KMS-11 (cell line): ENCODE measurements around the gene PGAP6.
"Not testable (repeated sequence)": the region's sequence is repeated elsewhere in the genome, so short reads cannot be mapped to it uniquely, and the experiment has no call there.

Experiments
- H2AFZ ChIP-seq: fragments of 200-600 bp; sonication (generic); 2 replicates; pipeline ENCODE4 v1.6.1; 2016; ENCODE audit warnings: antibody characterized with exemption, mixed run types, low read depth
- H3K27ac ChIP-seq: fragments of 200-600 bp; sonication (generic); 2 replicates; pipeline ENCODE4 v1.6.1; 2016; ENCODE audit warnings: mild to moderate bottlenecking, mixed run types
- H3K27me3 ChIP-seq: fragments of 200-600 bp; sonication (generic); 2 replicates; pipeline ENCODE4 v1.6.1; 2017; ENCODE audit warnings: mild to moderate bottlenecking, low read depth, mixed run types, moderate library complexity; ENCODE audit not compliant: insufficient read depth
- H3K36me3 ChIP-seq: fragments of 200-600 bp; sonication (generic); 2 replicates; pipeline ENCODE4 v1.6.1; 2017; ENCODE audit warnings: mild to moderate bottlenecking, mixed run types; ENCODE audit not compliant: insufficient read depth
- H3K4me1 ChIP-seq: fragments of 200-600 bp; sonication (generic); 2 replicates; pipeline ENCODE4 v1.6.1; 2016; ENCODE audit warnings: mild to moderate bottlenecking, low read depth, mixed run types; ENCODE audit not compliant: poor library complexity, severe bottlenecking
- H3K4me2 ChIP-seq: fragments of 200-600 bp; sonication (generic); 2 replicates; pipeline ENCODE4 v1.7.0; 2016; ENCODE audit warnings: mild to moderate bottlenecking, mixed run types
- H3K4me3 ChIP-seq: fragments of 200-600 bp; sonication (generic); IDR thresholded peaks from 2 replicates; pipeline ENCODE4 v1.6.1; 2017; ENCODE audit warnings: low read depth, low read length, mixed read lengths; ENCODE audit not compliant: insufficient read depth
- H3K79me2 ChIP-seq: fragments of 200-600 bp; sonication (generic); 2 replicates; pipeline ENCODE4 v1.6.1; 2016; ENCODE audit warnings: low read depth, mixed run types; ENCODE audit not compliant: insufficient read depth
- H3K9ac ChIP-seq: fragments of 200-600 bp; sonication (generic); 2 replicates; pipeline ENCODE4 v1.6.1; 2016; ENCODE audit warnings: mild to moderate bottlenecking, mixed run types
- H4K20me1 ChIP-seq: fragments of 200-600 bp; sonication (generic); 2 replicates; pipeline ENCODE4 v1.6.1; 2016; ENCODE audit warnings: mild to moderate bottlenecking, mixed run types; ENCODE audit not compliant: insufficient read depth
- TF ChIP-seq, protein P1 (sequence below): fragments of 200-600 bp; sonication (generic); conservative IDR thresholded peaks from 2 replicates; pipeline ENCODE4 v1.6.1; 2017; ENCODE audit warnings: low read depth, mild to moderate bottlenecking, antibody characterized with exemption, low read length, moderate library complexity, mixed read lengths

PGAP6 gene

GRCh38 chr16:424033-424622 is 42.4 kb upstream of the PGAP6 start:
- H3K4me3 ChIP-seq, result no peak overlapping the region
- H4K20me1 ChIP-seq, result no peaks in the 10 kb centered on the region
- H3K79me2 ChIP-seq, result peaks cover 15% of the 10 kb centered on the region; the same call in 1 of the 2 replicates
- H3K4me1 ChIP-seq, result peaks cover 21% of the 10 kb centered on the region
- TF ChIP-seq, protein P1, sequence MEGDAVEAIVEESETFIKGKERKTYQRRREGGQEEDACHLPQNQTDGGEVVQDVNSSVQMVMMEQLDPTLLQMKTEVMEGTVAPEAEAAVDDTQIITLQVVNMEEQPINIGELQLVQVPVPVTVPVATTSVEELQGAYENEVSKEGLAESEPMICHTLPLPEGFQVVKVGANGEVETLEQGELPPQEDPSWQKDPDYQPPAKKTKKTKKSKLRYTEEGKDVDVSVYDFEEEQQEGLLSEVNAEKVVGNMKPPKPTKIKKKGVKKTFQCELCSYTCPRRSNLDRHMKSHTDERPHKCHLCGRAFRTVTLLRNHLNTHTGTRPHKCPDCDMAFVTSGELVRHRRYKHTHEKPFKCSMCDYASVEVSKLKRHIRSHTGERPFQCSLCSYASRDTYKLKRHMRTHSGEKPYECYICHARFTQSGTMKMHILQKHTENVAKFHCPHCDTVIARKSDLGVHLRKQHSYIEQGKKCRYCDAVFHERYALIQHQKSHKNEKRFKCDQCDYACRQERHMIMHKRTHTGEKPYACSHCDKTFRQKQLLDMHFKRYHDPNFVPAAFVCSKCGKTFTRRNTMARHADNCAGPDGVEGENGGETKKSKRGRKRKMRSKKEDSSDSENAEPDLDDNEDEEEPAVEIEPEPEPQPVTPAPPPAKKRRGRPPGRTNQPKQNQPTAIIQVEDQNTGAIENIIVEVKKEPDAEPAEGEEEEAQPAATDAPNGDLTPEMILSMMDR, result no peak
- H2AFZ ChIP-seq, result peak overlapping the region; percentile 97; the same call in 1 of the 2 replicates
- H3K4me2 ChIP-seq, result peak overlapping the region; percentile 96; the same call in 1 of the 2 replicates
- H3K27ac ChIP-seq, result no peak overlapping the region
- H3K9ac ChIP-seq, result no peak overlapping the region
- no peaks in the 10 kb centered on the region for H3K36me3 ChIP-seq
- H3K27me3 ChIP-seq, result peaks cover 5% of the 10 kb centered on the region; the same call in 1 of the 2 replicates

DNA sequence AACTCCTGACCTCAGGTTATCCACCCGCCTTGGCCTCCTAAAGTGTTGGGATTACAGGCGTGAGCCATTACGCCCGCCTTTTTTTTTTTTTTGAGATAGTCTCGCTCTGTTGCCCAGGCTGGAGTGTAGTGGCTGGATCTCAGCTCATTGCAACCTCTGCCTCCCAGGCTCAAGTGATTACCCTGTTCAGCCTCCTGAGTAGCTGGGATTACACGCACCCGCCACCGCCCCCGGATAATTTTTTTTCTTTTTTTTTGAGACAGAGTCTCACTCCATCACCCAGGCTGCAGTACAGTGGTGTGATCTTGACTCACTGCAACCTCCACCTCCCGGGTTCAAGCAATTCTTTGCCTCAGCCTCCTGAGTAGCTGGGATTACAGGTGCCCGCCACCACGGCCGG is 40.4 kb upstream of the PGAP6 start:
- H3K79me2 ChIP-seq, H3K9ac ChIP-seq, H4K20me1 ChIP-seq, H3K4me3 ChIP-seq, H3K27ac ChIP-seq, H3K36me3 ChIP-seq, H2AFZ ChIP-seq, H3K27me3 ChIP-seq, H3K4me2 ChIP-seq: not testable (repeated sequence)
- peaks cover 16% of the 10 kb centered on the region for H3K4me1 ChIP-seq

GRCh38 chr16:415170-415498 is 33.4 kb upstream of the PGAP6 start:
- not testable (repeated sequence) for H3K4me3 ChIP-seq, H4K20me1 ChIP-seq

DNA sequence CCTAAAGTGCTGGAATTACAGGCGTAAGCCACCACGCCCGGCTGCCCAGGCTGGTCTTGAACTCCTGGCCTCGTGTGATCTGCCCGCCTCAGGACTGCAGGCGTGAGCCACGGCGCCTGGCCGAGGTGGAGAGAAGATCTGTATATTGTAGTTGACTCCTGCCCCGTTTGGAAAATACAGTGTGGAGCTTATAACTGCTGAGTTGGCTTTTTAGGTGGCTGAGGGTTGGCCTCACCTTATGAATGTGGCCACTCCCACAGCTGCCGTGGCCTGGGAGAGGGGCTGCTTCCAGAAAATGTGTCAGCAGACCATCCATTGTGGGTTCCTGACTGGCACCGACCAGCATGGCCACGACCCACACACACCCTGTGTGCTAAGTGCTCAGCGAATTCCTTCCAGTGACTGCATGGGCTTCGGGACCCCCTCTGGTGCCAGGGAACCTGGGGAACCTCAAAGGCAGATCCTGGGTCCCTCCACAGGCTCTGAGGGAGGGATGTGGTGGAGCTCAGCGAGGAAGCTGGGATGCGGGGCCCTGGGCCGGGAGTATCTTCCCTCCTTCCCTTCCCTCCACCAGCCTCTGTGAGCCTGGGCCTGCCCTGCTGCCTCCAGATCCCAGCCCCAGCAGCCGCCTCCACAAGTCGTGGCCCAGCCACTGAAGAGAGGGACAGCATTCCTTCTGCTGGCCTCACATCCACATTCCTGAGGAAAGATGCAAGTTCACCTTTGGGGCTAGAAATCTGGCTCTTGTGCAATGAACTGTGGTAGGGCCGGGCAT is 32.8 kb upstream of the PGAP6 start:
- H3K27ac ChIP-seq, result no peak overlapping the region

More at GRCh38 chr16:415170-415498, 33.4 kb upstream of the PGAP6 start:
- not testable (repeated sequence) for H3K9ac ChIP-seq, H3K27ac ChIP-seq, H3K4me1 ChIP-seq, H3K79me2 ChIP-seq, H3K4me2 ChIP-seq, H2AFZ ChIP-seq, H3K36me3 ChIP-seq, H3K27me3 ChIP-seq

DNA sequence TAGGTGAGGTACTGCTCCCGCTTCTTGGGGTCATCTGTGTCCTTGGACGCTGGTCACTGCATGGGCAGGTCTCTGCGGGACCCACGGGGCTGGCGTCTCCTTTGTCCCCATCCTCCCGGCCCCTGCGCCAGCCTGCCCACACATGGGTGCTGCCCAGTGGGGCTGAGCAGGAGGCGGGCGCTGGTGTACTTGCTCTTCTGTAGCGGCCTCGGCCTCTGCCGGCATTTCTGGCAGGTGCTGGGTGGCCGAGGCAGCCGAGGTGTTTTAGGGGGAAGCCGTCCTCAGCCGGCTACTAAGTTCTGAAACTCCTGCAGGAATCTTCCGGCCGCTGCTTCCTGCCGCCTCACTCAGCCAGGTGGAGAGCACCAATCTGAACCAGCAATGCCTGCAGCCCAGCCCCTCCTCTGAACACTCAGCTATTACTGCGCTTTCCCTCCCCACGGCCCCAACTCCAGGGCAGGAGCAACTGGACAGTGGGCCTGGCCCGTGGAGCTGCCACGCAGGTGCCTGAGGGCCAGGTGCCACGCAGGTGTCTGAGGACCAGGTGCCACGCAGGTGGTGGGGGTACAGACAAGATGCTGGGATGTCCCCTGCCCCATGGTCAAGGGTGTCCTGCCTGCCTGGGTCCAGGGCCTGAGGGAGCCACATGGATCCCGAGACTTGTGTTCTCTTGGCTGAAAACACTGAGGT is 29.9 kb upstream of the PGAP6 start:
- Histone ChIP-seq H3K27ac (no peak overlapping the region), H3K4me1 (no peaks in the 10 kb centered on the region), H4K20me1 (no peaks in the 10 kb centered on the region), H3K79me2 (no peaks in the 10 kb centered on the region), H3K4me3 (no peak overlapping the region), H3K4me2 (no peak overlapping the region), H3K27me3 (no peaks in the 10 kb centered on the region), H3K36me3 (no peaks in the 10 kb centered on the region), H3K9ac (no peak overlapping the region), H2AFZ (no peak overlapping the region)
- TF ChIP-seq, protein P1, result no peak

More for the DNA sequence above, 32.8 kb upstream of the PGAP6 start:
- H4K20me1 ChIP-seq, result no peaks in the 10 kb centered on the region
- no peak overlapping the region for H3K4me2 ChIP-seq
- no peaks in the 10 kb centered on the region for H3K4me1 ChIP-seq
- TF ChIP-seq, protein P1, result no peak
- H3K9ac ChIP-seq, result no peak overlapping the region
- H3K36me3 ChIP-seq, result no peaks in the 10 kb centered on the region
- H3K79me2 ChIP-seq, result no peaks in the 10 kb centered on the region
- H3K27me3 ChIP-seq, result no peaks in the 10 kb centered on the region
- no peak overlapping the region for H2AFZ ChIP-seq
- H3K4me3 ChIP-seq, result no peak overlapping the region
